Activated T-helper 17 cell treated with anti-CD3 and anti-CD28 coated beads, Interleukin-2, amount 50 U/mL, for 72 hours (primary cell): ENCODE results near the gene UBXN11. TPM values are rescaled to one million over a fixed set of nuclear protein-coding genes. Genes with fewer than 3 reads are reported as not detected.

Experiments
- ATAC-seq: fragments of 150-1000 bp; cut with Tn5 transposase; replicated peaks from 2 replicates; pipeline ENCODE4 v1.10.0; 2021; ENCODE audit warnings: mild to moderate bottlenecking, moderate library complexity
- H3K27ac Mint-ChIP-seq: one replicate; pipeline ENCODE4 v1.8.0; 2022; ENCODE audit warnings: mixed read lengths
- H3K27me3 Mint-ChIP-seq: one replicate; pipeline ENCODE4 v1.8.0; 2022; ENCODE audit warnings: mixed read lengths
- H3K36me3 Mint-ChIP-seq: one replicate; pipeline ENCODE4 v1.8.0; 2022; ENCODE audit warnings: low read depth, mild to moderate bottlenecking, mixed read lengths
- H3K4me1 Mint-ChIP-seq: one replicate; pipeline ENCODE4 v1.8.0; 2022; ENCODE audit warnings: mixed read lengths
- H3K4me3 Mint-ChIP-seq: one replicate; pipeline ENCODE4 v1.8.0; 2022; ENCODE audit warnings: mild to moderate bottlenecking, mixed read lengths
- H3K9me3 Mint-ChIP-seq: one replicate; pipeline ENCODE4 v1.8.0; 2022; ENCODE audit warnings: mixed read lengths
- total RNA-seq, 2 donors: library from RNA; stranded (reverse); gene quantifications; one replicate each; pipeline ENCODE4 v1.2.3, GENCODE V29; 2022

Gene UBXN11
- total RNA-seq, 2 donors from 2014 or later, result 17.9 to 23.2 TPM

- no peaks in the 10 kb centered on the region for H3K9me3 Mint-ChIP-seq
- H3K36me3 Mint-ChIP-seq, result peaks cover 94% of the 10 kb centered on the region
- H3K27me3 Mint-ChIP-seq, result no peaks in the 10 kb centered on the region
- H3K4me3 Mint-ChIP-seq, result peak overlapping the region; percentile 91
- peak overlapping the region; percentile 82 for H3K27ac Mint-ChIP-seq
- peaks cover 63% of the 10 kb centered on the region for H3K4me1 Mint-ChIP-seq
- ATAC-seq, result no peak
These were observed 25.9 kb downstream of the UBXN11 start for GRCh38 chr1:26280333-26281042.

GRCh38 chr1:26279456-26280332 lies 26.7 kb downstream of the UBXN11 start, which contains the start of gene SH3BGRL3:
Gene SH3BGRL3 (plus strand): TSS chr1:26280086. CDS start chr1:26280156, 70 bp downstream.
- ATAC-seq, result peak; percentile 56
- H3K9me3 Mint-ChIP-seq, result no peaks in the 10 kb centered on the region
- H3K27me3 Mint-ChIP-seq, result no peaks in the 10 kb centered on the region
- H3K36me3 Mint-ChIP-seq, result peaks cover 96% of the 10 kb centered on the region
- H3K4me3 Mint-ChIP-seq, result peak within 1 kb of the TSS; percentile 91
- H3K27ac Mint-ChIP-seq, result peak within 1 kb of the TSS; percentile 82
- peaks cover 60% of the 10 kb centered on the region for H3K4me1 Mint-ChIP-seq

DNA sequence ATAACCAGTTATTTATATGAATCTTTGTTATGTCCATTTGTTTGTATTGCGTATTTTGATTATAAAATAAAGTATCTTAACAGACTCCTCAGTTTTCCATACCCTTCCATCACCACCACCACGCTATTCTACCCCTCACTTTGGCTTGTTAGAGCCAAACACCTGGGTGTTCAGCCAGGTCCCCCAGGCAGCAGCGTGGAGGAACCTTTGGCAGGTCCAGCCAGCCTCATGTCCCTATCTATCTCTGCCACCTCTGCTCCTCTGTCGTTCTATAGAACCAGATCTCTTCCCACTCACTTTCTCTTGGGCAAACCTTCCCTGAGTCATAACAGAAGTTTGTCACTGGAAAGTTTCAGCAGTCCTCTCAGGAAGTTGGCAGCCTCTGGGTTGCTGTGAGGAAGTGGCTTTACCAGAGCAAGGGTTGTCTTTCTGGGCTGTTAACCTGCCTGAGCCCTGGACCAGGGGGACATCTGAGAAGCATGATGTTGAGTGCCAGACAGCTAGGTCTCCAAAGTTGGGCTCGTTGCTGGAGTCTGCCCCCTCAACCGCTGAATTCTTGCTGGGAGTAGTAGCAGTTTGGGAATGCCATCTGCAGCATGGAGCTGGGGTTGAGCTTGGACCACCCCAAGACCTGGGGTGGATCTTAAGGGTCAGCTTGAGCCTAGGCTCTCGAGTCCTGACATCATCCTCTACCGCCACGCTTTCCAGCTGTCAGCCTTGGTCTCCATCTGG lies 27.5 kb downstream of the UBXN11 start:
- H3K36me3 Mint-ChIP-seq, result peaks cover 96% of the 10 kb centered on the region
- ATAC-seq, result peak; percentile 31

GRCh38 chr1:26278303-26278702 lies 28.1 kb downstream of the UBXN11 start:
- Mint-ChIP-seq H3K27me3 (no peaks in the 10 kb centered on the region), H3K4me3 (peak overlapping the region; percentile 91), H3K4me1 (peaks cover 59% of the 10 kb centered on the region), H3K36me3 (peaks cover 91% of the 10 kb centered on the region), H3K27ac (peak overlapping the region; percentile 82), H3K9me3 (no peaks in the 10 kb centered on the region)
- no peak for ATAC-seq

More for the DNA sequence above, 27.5 kb downstream of the UBXN11 start:
- Mint-ChIP-seq H3K27me3 (no peaks in the 10 kb centered on the region), H3K4me3 (peak overlapping the region; percentile 91), H3K4me1 (peaks cover 64% of the 10 kb centered on the region), H3K9me3 (no peaks in the 10 kb centered on the region), H3K27ac (peak overlapping the region; percentile 82)

- H3K27me3 Mint-ChIP-seq, result no peaks in the 10 kb centered on the region
- H3K9me3 Mint-ChIP-seq, result no peaks in the 10 kb centered on the region
- H3K4me1 Mint-ChIP-seq, result peaks cover 53% of the 10 kb centered on the region
- H3K27ac Mint-ChIP-seq, result peak overlapping the region; percentile 82
- ATAC-seq, result no peak
- peak overlapping the region; percentile 91 for H3K4me3 Mint-ChIP-seq
- peaks cover 91% of the 10 kb centered on the region for H3K36me3 Mint-ChIP-seq
These were observed 28.7 kb downstream of the UBXN11 start for GRCh38 chr1:26277719-26278118.

- Mint-ChIP-seq H3K27ac (peak overlapping the region; percentile 82), H3K9me3 (no peaks in the 10 kb centered on the region), H3K36me3 (peaks cover 91% of the 10 kb centered on the region), H3K4me3 (peak overlapping the region; percentile 91), H3K27me3 (no peaks in the 10 kb centered on the region), H3K4me1 (peaks cover 51% of the 10 kb centered on the region)
- no peak for ATAC-seq
These were observed 29.2 kb downstream of the UBXN11 start for GRCh38 chr1:26277261-26277661.

DNA sequence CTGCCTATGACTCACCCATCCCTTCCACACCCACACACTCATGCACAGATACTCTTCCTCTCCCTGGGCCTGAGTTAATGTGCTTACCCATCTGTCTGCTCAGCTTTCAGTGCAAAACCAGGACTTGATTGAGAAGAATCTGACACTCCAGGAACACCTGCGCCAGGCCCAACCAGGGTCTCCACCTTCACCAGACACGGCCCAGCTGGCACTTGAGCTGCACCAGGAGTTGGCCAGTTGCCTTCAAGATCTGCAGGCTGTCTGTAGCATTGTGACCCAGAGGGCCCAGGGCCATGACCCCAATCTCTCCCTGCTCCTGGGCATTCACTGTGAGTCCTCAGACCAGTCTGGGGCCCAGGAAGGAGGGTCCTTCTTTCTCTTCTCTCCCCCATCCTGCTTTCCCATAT lies 30.0 kb downstream of the UBXN11 start:
- no peaks in the 10 kb centered on the region for H3K9me3 Mint-ChIP-seq
- peak overlapping the region; percentile 91 for H3K4me3 Mint-ChIP-seq
- no peak for ATAC-seq
- H3K27ac Mint-ChIP-seq, result peak overlapping the region; percentile 82
- peaks cover 92% of the 10 kb centered on the region for H3K36me3 Mint-ChIP-seq
- peaks cover 47% of the 10 kb centered on the region for H3K4me1 Mint-ChIP-seq
- no peaks in the 10 kb centered on the region for H3K27me3 Mint-ChIP-seq

- H3K4me1 Mint-ChIP-seq, result peaks cover 41% of the 10 kb centered on the region
- peak; percentile 82 for ATAC-seq
- peak overlapping the region; percentile 82 for H3K27ac Mint-ChIP-seq
- H3K36me3 Mint-ChIP-seq, result peaks cover 91% of the 10 kb centered on the region
- peak overlapping the region; percentile 91 for H3K4me3 Mint-ChIP-seq
- H3K9me3 Mint-ChIP-seq, result no peaks in the 10 kb centered on the region
- no peaks in the 10 kb centered on the region for H3K27me3 Mint-ChIP-seq
These were observed 30.6 kb downstream of the UBXN11 start for GRCh38 chr1:26275580-26276431.

- Mint-ChIP-seq H3K36me3 (peaks cover 91% of the 10 kb centered on the region), H3K27me3 (no peaks in the 10 kb centered on the region), H3K4me1 (peaks cover 41% of the 10 kb centered on the region), H3K27ac (peak overlapping the region; percentile 82), H3K4me3 (peak overlapping the region; percentile 91), H3K9me3 (no peaks in the 10 kb centered on the region)
- no peak for ATAC-seq
These were observed 31.5 kb downstream of the UBXN11 start for GRCh38 chr1:26274801-26275425.

GRCh38 chr1:26269198-26269550 lies 37.3 kb downstream of the UBXN11 start:
- Mint-ChIP-seq H3K27ac (no peak overlapping the region), H3K36me3 (peaks cover 92% of the 10 kb centered on the region), H3K4me1 (peaks cover 2% of the 10 kb centered on the region), H3K9me3 (peaks cover 7% of the 10 kb centered on the region), H3K4me3 (no peak overlapping the region), H3K27me3 (no peaks in the 10 kb centered on the region)
- ATAC-seq, result no peak

DNA sequence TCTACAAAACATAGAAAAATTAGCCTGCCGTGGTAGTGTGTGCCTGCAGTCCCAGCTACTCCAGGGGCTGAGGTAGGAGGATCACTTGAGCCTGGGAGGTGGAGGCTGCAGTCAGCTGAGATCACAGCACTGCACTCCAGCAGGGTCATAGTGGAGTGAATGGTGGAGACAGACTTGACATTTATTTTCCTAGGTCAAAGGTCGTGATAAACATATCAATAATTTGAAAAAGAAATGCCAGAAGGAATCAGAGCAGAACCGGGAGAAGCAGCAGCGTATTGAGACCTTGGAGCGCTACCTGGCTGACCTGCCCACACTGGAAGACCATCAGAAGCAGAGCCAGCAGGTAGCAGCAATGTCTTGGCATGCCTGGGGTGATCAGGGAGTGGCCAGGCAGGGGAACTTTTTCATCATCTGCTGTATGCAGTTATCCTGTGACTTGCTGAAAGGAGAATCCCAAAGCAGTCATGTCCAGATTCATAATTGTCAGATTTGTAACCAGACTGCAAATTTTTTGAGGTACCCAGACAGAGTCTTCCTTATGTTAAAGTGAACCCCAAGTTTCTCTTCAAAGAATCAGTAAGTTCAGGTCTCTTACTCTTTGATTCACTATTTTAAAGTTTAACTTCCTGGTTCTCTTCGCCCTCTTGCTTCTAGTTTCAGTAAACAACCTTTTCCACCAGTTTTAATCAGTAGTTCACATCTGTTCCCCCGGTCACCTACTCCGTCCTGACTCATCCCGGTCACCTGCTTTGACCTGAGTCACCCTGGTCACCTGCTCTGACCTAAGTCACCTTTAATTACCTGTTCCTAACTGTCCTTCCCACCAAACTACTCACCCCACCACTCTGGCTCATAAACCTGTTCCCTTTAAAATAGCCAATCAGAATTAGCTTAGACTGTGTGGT lies 37.9 kb downstream of the UBXN11 start:
- peaks cover 94% of the 10 kb centered on the region for H3K36me3 Mint-ChIP-seq
- H3K4me3 Mint-ChIP-seq, result no peak overlapping the region
- H3K27ac Mint-ChIP-seq, result no peak overlapping the region
- no peaks in the 10 kb centered on the region for H3K4me1 Mint-ChIP-seq
- H3K9me3 Mint-ChIP-seq, result peaks cover 7% of the 10 kb centered on the region
- ATAC-seq, result no peak
- no peaks in the 10 kb centered on the region for H3K27me3 Mint-ChIP-seq

GRCh38 chr1:26265405-26265804 lies 41.0 kb downstream of the UBXN11 start:
- ATAC-seq, result peak; percentile 74
- Mint-ChIP-seq H3K9me3 (peaks cover 7% of the 10 kb centered on the region), H3K36me3 (peaks cover 99% of the 10 kb centered on the region), H3K27ac (peak overlapping the region; percentile 16), H3K4me1 (no peaks in the 10 kb centered on the region), H3K27me3 (no peaks in the 10 kb centered on the region), H3K4me3 (no peak overlapping the region)
